HepG2 (cell line): ENCODE measurements around the gene CTTNBP2NL. TPM values are rescaled to one million over a fixed set of nuclear protein-coding genes. Genes with fewer than 3 reads are reported as not detected.

Experiments
- ARNT ChIP-seq: fragments of 450-650 bp; IDR thresholded peaks from 2 replicates; pipeline ENCODE4 v1.6.1; 2017
- ZEB1 ChIP-seq: IDR thresholded peaks from 2 replicates; pipeline ENCODE4 v1.6.1; 2012; ENCODE audit warnings: mild to moderate bottlenecking, low read depth, inconsistent platforms; ENCODE audit not compliant: insufficient replicate concordance
- ZNF318 ChIP-seq: sonication (generic); formaldehyde crosslinking; IDR thresholded peaks from 2 replicates; pipeline ENCODE4 v1.4.0; 2020; ENCODE audit warnings: mild to moderate bottlenecking, missing genetic modification reagents
- ZNF333 ChIP-seq: sonication (generic); formaldehyde crosslinking; IDR thresholded peaks from 2 replicates; pipeline ENCODE4 v1.4.0; 2020; ENCODE audit warnings: mild to moderate bottlenecking, missing genetic modification reagents, borderline replicate concordance
- ZNF484 ChIP-seq: sonication (generic); formaldehyde crosslinking; IDR thresholded peaks from 2 replicates; pipeline ENCODE4 v1.5.1; 2020; ENCODE audit warnings: mild to moderate bottlenecking, low read depth, missing genetic modification reagents, borderline replicate concordance
- ZNF512B ChIP-seq: sonication (generic); formaldehyde crosslinking; IDR thresholded peaks from 2 replicates; pipeline ENCODE4 v1.5.1; 2020; ENCODE audit warnings: missing genetic modification reagents, mild to moderate bottlenecking, borderline replicate concordance
- ZNF549 ChIP-seq: sonication (generic); formaldehyde crosslinking; IDR thresholded peaks from 2 replicates; pipeline ENCODE4 v1.5.0; 2020; ENCODE audit warnings: missing genetic modification reagents
- polyA plus RNA-seq, 8 experiments: library from polyadenylated mRNA; depleted of rRNA in 3 of 8; stranded (reverse) in 7 of 8; unstranded in 1 of 8; fragments of >200 nt; fragmentation: Illumina TruSeq in 4 of 8; extraction: Trizol in 4 of 8; gene quantifications; 2 replicates each; pipeline versions ENCODE4 v1.2.1 to v1.2.3, GENCODE V29; 2011 to 2016; ENCODE audit warnings: low read depth in 4 of 8, missing spikeins in 1 of 8, mixed read lengths in 1 of 8; ENCODE audit not compliant: insufficient read depth in 1 of 8
- total RNA-seq, 5 experiments: library from RNA; depleted of rRNA; stranded (reverse); fragments of >200 nt; fragmentation: Illumina TruSeq; extraction: Trizol; gene quantifications; 2 replicates each; pipeline ENCODE4 v1.2.3, GENCODE V29; 2016; ENCODE audit warnings: low read depth in 1 of 5
- TF ChIP-seq, protein P1 (sequence below): sonication (generic); formaldehyde crosslinking; conservative IDR thresholded peaks from 2 replicates; pipeline ENCODE4 v1.4.0; 2020; ENCODE audit warnings: mild to moderate bottlenecking, missing genetic modification reagents, moderate library complexity
- TF ChIP-seq, protein P2 (sequence below): sonication (generic); formaldehyde crosslinking; conservative IDR thresholded peaks from 2 replicates; pipeline ENCODE4 v1.8.0; 2022; ENCODE audit warnings: low read depth, missing genetic modification reagents

Gene CTTNBP2NL
- total and polyA plus RNA-seq, 2 of the 13 experiments (the other 11 are each of a cell fraction or from before 2014, with no cell fraction given): 2.1 to 4.1 TPM

DNA sequence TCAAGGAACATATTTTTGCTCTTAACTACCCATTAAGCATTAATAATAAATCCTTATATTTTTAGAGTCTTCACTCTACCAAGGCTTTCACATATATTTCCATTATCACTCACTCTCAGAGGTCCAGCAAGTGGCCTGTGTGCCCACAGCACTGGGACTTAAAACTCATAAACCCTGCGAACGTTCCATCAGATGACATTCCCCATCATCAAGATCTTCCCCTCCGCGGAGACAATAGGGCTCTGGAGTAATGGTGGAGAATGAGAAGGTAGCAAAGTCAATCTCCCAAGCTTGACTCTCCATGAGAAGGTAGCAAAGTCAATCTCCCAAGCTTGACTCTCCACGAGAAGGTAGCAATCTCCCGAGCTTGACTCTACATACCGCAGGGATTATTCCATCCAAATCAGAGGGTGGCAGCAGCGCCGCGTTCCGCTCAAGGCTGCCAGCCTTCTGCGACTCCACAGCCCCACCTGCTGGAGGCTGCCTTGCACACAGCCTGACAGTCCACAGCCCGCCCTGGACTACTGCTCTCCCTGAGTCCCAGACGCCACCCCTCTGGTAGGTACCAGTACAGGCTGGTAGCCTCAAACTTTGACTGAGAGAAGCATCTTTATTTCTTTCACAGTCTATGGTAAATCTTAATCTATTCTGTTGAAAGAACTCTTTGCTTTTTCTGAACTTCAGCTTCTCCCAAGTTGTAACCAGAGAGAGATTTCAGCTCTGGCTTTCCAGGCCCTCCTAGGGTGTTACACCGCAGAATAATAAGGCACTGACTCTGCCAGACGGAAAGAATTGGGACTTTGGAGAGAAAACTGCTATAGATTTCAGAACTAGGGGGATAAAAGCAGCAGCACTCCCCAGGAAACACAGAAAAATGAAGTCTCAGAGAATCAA lies 26.4 kb upstream of the CTTNBP2NL start (continued):
- TF ChIP-seq ZNF318 (CRISPR knock-in tag): no peak
- TF ChIP-seq, protein P1, sequence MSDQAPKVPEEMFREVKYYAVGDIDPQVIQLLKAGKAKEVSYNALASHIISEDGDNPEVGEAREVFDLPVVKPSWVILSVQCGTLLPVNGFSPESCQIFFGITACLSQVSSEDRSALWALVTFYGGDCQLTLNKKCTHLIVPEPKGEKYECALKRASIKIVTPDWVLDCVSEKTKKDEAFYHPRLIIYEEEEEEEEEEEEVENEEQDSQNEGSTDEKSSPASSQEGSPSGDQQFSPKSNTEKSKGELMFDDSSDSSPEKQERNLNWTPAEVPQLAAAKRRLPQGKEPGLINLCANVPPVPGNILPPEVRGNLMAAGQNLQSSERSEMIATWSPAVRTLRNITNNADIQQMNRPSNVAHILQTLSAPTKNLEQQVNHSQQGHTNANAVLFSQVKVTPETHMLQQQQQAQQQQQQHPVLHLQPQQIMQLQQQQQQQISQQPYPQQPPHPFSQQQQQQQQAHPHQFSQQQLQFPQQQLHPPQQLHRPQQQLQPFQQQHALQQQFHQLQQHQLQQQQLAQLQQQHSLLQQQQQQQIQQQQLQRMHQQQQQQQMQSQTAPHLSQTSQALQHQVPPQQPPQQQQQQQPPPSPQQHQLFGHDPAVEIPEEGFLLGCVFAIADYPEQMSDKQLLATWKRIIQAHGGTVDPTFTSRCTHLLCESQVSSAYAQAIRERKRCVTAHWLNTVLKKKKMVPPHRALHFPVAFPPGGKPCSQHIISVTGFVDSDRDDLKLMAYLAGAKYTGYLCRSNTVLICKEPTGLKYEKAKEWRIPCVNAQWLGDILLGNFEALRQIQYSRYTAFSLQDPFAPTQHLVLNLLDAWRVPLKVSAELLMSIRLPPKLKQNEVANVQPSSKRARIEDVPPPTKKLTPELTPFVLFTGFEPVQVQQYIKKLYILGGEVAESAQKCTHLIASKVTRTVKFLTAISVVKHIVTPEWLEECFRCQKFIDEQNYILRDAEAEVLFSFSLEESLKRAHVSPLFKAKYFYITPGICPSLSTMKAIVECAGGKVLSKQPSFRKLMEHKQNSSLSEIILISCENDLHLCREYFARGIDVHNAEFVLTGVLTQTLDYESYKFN (CRISPR knock-in tag): no peak
- no peak for TF ChIP-seq ARNT
- TF ChIP-seq, protein P2, sequence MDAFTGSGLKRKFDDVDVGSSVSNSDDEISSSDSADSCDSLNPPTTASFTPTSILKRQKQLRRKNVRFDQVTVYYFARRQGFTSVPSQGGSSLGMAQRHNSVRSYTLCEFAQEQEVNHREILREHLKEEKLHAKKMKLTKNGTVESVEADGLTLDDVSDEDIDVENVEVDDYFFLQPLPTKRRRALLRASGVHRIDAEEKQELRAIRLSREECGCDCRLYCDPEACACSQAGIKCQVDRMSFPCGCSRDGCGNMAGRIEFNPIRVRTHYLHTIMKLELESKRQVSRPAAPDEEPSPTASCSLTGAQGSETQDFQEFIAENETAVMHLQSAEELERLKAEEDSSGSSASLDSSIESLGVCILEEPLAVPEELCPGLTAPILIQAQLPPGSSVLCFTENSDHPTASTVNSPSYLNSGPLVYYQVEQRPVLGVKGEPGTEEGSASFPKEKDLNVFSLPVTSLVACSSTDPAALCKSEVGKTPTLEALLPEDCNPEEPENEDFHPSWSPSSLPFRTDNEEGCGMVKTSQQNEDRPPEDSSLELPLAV: no peak
- no peak for TF ChIP-seq ZEB1
- no peak for TF ChIP-seq ZNF333 (CRISPR knock-in tag)
- TF ChIP-seq ZNF512B (CRISPR knock-in tag): no peak
- TF ChIP-seq ZNF549: no peak
- TF ChIP-seq ZNF484 (CRISPR knock-in tag): no peak
